Measurements from ENCODE around the gene CXorf38.

- no peak for TF ChIP-seq CTCF (IDR thresholded peaks at IDR 0.05)
- no peak for TF ChIP-seq POLR2A (IDR thresholded peaks at IDR 0.05)
These were observed 35.9 kb upstream of the CXorf38 start for GRCh38 chrX:40683245-40683644.

All from uterus (tissue), 2 donors.